NT2/D1 (cell line): ENCODE data around the gene OR4D2.
A peak's percentile ranks its signal among the peaks of the same experiment; 100 is the strongest.

ENCODE experiments used
- DNase-seq: peaks from one replicate; pipeline ENCODE4 v3.0.0-alpha.2; 2011; ENCODE audit warnings: low read depth, low spot score
- H3K27me3 ChIP-seq: 2 replicates; pipeline ENCODE4 v1.6.0; 2011; ENCODE audit warnings: mild to moderate bottlenecking; ENCODE audit not compliant: insufficient read length, insufficient read depth
- H3K36me3 ChIP-seq: 2 replicates; pipeline ENCODE4 v1.6.1; 2011; ENCODE audit warnings: mild to moderate bottlenecking, low read length, mixed read lengths; ENCODE audit not compliant: insufficient read depth, insufficient read length
- H3K4me1 ChIP-seq: 2 replicates; pipeline ENCODE4 v1.5.1; 2011; ENCODE audit not compliant: insufficient read depth, insufficient read length
- H3K4me3 ChIP-seq: 2 replicates; pipeline ENCODE4 v1.5.1; 2011; ENCODE audit warnings: low read depth; ENCODE audit not compliant: insufficient read length
- H3K9ac ChIP-seq: 2 replicates; pipeline ENCODE4 v1.6.0; 2011; ENCODE audit warnings: low read depth; ENCODE audit not compliant: insufficient read length
- H3K9me3 ChIP-seq: 2 replicates; pipeline ENCODE4 v1.5.1; 2011; ENCODE audit warnings: mild to moderate bottlenecking, low read length; ENCODE audit not compliant: insufficient read depth
- SUZ12 ChIP-seq: IDR thresholded peaks from 2 replicates; pipeline ENCODE4 v1.6.1; 2011; ENCODE audit not compliant: insufficient read length, insufficient read depth; ENCODE audit errors: extremely low read depth
- YY1 ChIP-seq: IDR thresholded peaks from 2 replicates; pipeline ENCODE4 v1.6.1; 2011; ENCODE audit not compliant: insufficient read length, insufficient read depth
- ZNF274 ChIP-seq: IDR thresholded peaks from 2 replicates; pipeline ENCODE4 v1.6.1; 2011; ENCODE audit warnings: mild to moderate bottlenecking, low read depth, low read length

The OR4D2 gene

DNA sequence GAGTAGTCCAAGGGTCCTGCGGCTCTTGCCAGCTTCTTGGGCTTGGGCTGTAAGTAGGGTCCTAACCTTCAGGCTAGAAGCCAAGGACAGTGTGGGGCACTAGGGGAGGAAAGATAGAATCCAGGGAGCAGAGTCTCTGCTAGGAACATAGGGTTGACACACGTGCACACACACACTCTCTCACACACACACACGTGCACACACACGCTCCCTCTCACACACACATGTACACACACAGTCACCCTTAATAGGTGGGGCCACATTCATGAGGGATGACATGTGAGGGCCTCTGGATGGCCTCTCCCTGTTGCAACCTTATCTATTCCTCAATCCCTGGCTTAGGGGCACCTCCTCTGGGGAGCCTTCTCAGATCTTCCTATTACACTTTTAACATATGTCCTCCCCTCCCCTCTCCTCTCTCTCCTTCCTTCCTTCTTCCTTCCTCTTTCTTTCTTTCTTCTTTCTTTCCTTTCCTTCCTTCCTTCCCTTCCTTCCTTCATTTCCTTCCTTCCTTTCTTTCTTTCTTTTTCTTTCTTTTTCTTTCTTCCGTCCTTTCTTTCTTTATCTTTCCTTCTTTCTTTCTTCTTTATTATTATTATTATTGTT is 28.8 kb downstream of the OR4D2 start:
- no peak overlapping the region for H3K4me3 ChIP-seq
- no peaks in the 10 kb centered on the region for H3K9me3 ChIP-seq
- peaks cover 3% of the 10 kb centered on the region for H3K4me1 ChIP-seq
- no peak overlapping the region for H3K9ac ChIP-seq
- no peak for TF ChIP-seq YY1
- TF ChIP-seq ZNF274 = no peak
- TF ChIP-seq SUZ12 = no peak
- H3K36me3 ChIP-seq = no peaks in the 10 kb centered on the region
- DNase-seq = no peak
- peaks cover 2% of the 10 kb centered on the region for H3K27me3 ChIP-seq

DNA sequence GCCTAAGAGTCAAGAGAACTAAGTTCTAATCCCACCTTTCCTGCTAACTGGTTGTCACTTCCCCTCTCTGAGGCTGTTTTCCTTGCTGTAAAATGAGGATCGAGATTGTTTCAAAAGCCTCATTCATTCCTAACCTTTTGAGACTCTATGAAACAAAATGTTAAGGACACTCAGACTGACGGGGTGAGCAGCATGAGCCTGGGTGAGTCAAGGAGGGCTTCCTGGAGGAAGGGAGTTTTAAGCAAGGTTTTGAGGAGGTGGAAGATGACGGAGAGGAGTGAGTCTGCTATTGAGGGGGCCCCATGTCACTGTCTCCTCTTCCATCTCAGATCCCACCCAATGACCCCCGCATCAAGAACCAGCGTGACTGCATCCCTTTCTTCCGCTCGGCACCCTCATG is 29.8 kb downstream of the OR4D2 start:
- no peak for TF ChIP-seq YY1
- no peak for TF ChIP-seq SUZ12
- no peak for TF ChIP-seq ZNF274
- H3K36me3 ChIP-seq = no peaks in the 10 kb centered on the region
- H3K9me3 ChIP-seq = no peaks in the 10 kb centered on the region
- peaks cover 2% of the 10 kb centered on the region for H3K27me3 ChIP-seq
- no peaks in the 10 kb centered on the region for H3K4me1 ChIP-seq
- H3K9ac ChIP-seq = no peak overlapping the region
- no peak overlapping the region for H3K4me3 ChIP-seq
- no peak for DNase-seq

DNA sequence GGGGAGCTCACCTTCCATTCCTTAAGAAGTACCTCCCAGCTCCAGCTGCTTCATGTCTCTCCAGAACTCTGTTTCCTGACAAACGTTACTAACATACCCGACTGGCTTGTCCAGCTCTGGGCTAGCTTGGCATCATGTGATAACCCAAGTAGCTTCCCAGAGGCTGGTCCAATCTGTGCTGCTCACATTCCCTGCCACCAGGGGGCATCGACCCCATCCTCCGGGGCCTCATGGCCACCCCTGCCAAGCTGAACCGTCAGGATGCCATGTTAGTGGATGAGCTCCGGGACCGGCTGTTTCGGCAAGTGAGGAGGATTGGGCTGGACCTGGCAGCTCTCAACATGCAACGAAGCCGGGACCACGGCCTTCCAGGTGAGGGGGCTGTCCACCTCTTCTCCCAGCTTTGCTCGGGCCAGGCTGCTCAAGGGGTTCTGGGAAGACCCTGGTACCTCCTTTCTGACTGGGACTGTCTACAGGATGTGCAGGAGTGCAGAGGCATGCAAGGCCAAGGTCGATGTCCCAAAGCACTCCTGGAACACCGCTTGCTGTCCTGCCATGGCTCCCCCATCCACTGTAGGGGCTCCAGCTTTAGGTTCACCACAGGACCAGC is 33.3 kb downstream of the OR4D2 start:
- Histone ChIP-seq H3K9me3 (no peaks in the 10 kb centered on the region), H3K4me1 (no peaks in the 10 kb centered on the region), H3K36me3 (peaks cover under 1% of the 10 kb centered on the region), H3K27me3 (peaks cover 2% of the 10 kb centered on the region), H3K9ac (no peak overlapping the region), H3K4me3 (no peak overlapping the region)
- TF ChIP-seq ZNF274 = no peak
- TF ChIP-seq SUZ12 = no peak
- no peak for TF ChIP-seq YY1
- peak; percentile 33 for DNase-seq

DNA sequence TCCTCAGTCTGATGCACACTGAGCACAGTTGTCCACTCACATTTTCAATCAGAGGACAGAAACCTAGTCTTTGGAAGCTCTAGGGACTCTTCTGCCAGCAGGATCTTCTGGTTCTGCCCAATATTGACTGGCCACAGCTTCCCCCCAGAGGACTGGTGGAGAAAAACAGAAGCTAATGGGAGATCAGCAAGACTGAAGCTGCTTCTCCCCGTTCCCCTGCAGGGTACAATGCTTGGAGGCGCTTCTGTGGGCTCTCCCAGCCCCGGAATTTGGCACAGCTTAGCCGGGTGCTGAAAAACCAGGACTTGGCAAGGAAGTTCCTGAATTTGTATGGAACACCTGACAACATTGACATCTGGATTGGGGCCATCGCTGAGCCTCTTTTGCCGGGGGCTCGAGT is 36.1 kb downstream of the OR4D2 start:
- no peak for DNase-seq
- TF ChIP-seq SUZ12 = no peak
- no peak for TF ChIP-seq YY1
- no peak for TF ChIP-seq ZNF274
- H3K27me3 ChIP-seq = no peaks in the 10 kb centered on the region

GRCh38 chr17:58204796-58205195 is 38.0 kb downstream of the OR4D2 start:
- H3K4me1 ChIP-seq = peaks cover 5% of the 10 kb centered on the region
- H3K4me3 ChIP-seq = no peak overlapping the region
- TF ChIP-seq SUZ12 (no peak), YY1 (no peak), ZNF274 (no peak)
- no peaks in the 10 kb centered on the region for H3K9me3 ChIP-seq
- H3K36me3 ChIP-seq = peaks cover 40% of the 10 kb centered on the region
- H3K27me3 ChIP-seq = no peaks in the 10 kb centered on the region
- no peak for DNase-seq
- no peak overlapping the region for H3K9ac ChIP-seq

More for the DNA sequence above, 36.1 kb downstream of the OR4D2 start:
- no peaks in the 10 kb centered on the region for H3K9me3 ChIP-seq
- no peak overlapping the region for H3K9ac ChIP-seq
- H3K36me3 ChIP-seq = peaks cover 26% of the 10 kb centered on the region
- peaks cover 5% of the 10 kb centered on the region for H3K4me1 ChIP-seq
- H3K4me3 ChIP-seq = no peak overlapping the region

DNA sequence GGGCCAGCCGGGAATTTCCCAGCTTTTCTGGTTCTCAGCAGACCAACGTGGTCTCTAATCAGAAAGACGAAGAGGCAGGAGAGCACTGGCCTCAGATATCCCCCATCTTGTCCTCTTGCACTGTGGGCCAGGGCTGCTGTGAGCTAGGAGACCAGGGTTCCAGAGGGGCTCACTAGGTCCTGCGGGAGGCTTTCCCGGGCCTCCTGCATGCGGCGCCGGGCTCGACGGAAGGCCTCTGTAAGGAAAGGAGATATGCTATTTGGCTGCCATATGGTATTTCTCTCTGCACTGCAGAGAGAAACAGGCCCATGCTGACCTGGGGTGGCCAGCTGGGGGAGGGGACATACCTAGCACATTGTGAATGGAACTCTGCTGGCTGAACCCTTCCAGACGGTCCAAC is 39.2 kb downstream of the OR4D2 start:
- DNase-seq = no peak
- Histone ChIP-seq H3K9me3 (no peaks in the 10 kb centered on the region), H3K4me3 (no peak overlapping the region), H3K27me3 (no peaks in the 10 kb centered on the region), H3K4me1 (peaks cover 5% of the 10 kb centered on the region), H3K36me3 (peaks cover 51% of the 10 kb centered on the region), H3K9ac (no peak overlapping the region)
- no peak for TF ChIP-seq YY1
- TF ChIP-seq SUZ12 = no peak
- no peak for TF ChIP-seq ZNF274

DNA sequence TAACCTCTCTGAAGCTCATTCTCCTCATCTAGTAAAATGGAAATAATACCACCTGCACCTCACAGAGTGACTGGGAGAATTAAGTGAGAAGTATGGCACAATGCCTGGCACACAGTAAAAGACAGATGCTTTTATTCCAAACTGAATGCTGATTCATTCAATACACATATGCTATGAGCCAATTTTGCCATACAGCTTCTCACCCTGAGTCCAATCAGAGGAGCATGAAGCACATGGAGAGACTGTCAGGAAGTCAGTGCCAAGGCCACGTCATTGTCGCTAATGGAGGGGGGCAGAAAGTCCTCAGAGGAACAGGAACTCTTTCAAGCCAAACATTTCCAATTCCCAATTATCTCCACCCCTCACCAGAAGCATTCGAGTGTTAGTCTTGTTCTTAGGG is 40.7 kb downstream of the OR4D2 start:
- no peak overlapping the region for H3K9ac ChIP-seq
- TF ChIP-seq ZNF274 (no peak), YY1 (no peak), SUZ12 (no peak)
- peaks cover 5% of the 10 kb centered on the region for H3K4me1 ChIP-seq
- no peak for DNase-seq
- H3K36me3 ChIP-seq = peaks cover 63% of the 10 kb centered on the region
- no peak overlapping the region for H3K4me3 ChIP-seq
- H3K27me3 ChIP-seq = no peaks in the 10 kb centered on the region
- H3K9me3 ChIP-seq = no peaks in the 10 kb centered on the region

- H3K36me3 ChIP-seq = peaks cover 71% of the 10 kb centered on the region
Observed at GRCh38 chr17:58208344-58208743, 41.6 kb downstream of the OR4D2 start.

More at GRCh38 chr17:58208344-58208743, 41.6 kb downstream of the OR4D2 start:
- TF ChIP-seq YY1 (no peak), SUZ12 (no peak)
- peaks cover 5% of the 10 kb centered on the region for H3K4me1 ChIP-seq
- no peaks in the 10 kb centered on the region for H3K9me3 ChIP-seq
- no peak overlapping the region for H3K4me3 ChIP-seq
- H3K9ac ChIP-seq = no peak overlapping the region
- DNase-seq = no peak
- H3K27me3 ChIP-seq = no peaks in the 10 kb centered on the region
